GM13976 (cell line): ENCODE results near the gene PLEKHJ1.

ENCODE experiments used
- DNase-seq: peaks from one replicate; pipeline ENCODE4 v3.0.0; 2012; ENCODE audit warnings: low spot score
- in situ Hi-C: fragments of 300-500 bp; cut with MboI; formaldehyde crosslinking; loops from one replicate; pipeline ENCODE4 v1.12.0; 2022; ENCODE audit warnings: low sequenced_read_pairs, mixed read lengths, inconsistent platforms; ENCODE audit not compliant: unreplicated experiment
- TF ChIP-seq, protein P1 (sequence below): IDR thresholded peaks from 2 replicates; pipeline ENCODE4 v1.5.1; 2012; ENCODE audit warnings: borderline replicate concordance, mild to moderate bottlenecking; ENCODE audit not compliant: insufficient read depth; ENCODE audit errors: extremely low read depth, missing control alignments, control extremely low read depth

The PLEKHJ1 gene

DNA sequence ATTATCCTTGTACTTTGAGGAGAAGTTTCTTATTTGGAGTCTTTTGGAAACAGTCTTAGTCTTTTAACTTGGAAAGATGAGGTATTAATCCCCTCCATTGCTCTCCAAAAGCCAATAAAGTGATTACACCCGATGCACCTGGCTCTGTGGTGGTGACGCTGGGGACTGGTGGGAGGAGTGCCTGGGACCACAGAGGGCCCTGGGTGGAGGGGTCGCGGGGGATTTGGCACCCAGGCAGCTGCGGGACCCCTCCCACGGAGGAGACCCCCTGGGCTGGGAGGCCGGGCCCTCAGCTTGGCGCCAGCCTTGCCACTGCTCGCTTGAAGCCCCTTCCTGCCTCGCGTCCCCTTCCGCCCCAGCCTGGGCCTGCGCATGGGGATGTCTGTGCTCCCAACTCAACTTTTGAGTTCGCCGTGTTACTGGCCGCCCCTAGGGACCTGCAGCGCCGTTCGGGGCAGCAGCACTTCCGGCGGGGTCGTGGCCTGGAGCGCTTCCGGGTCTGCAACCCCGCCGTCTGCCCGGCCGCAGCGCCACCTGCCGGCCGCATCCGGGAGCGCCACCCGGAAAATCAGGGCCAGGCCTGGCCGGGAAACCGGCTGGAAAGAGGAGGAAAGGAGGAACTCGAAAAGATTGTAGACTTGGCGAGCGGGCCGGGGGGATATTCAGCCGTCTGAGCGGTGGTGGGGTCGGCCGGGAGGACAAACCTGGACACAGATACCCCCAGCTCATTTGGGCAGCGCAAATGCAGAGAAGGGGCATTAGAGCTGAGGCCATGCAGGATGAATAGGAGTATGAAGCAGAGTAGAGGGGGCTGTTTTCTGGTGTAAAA lies 37.4 kb upstream of the PLEKHJ1 start:
- TF ChIP-seq, protein P1, sequence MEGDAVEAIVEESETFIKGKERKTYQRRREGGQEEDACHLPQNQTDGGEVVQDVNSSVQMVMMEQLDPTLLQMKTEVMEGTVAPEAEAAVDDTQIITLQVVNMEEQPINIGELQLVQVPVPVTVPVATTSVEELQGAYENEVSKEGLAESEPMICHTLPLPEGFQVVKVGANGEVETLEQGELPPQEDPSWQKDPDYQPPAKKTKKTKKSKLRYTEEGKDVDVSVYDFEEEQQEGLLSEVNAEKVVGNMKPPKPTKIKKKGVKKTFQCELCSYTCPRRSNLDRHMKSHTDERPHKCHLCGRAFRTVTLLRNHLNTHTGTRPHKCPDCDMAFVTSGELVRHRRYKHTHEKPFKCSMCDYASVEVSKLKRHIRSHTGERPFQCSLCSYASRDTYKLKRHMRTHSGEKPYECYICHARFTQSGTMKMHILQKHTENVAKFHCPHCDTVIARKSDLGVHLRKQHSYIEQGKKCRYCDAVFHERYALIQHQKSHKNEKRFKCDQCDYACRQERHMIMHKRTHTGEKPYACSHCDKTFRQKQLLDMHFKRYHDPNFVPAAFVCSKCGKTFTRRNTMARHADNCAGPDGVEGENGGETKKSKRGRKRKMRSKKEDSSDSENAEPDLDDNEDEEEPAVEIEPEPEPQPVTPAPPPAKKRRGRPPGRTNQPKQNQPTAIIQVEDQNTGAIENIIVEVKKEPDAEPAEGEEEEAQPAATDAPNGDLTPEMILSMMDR: peak; percentile 99
- peak; percentile 94 for DNase-seq
- in situ Hi-C loops: no loop called here

DNA sequence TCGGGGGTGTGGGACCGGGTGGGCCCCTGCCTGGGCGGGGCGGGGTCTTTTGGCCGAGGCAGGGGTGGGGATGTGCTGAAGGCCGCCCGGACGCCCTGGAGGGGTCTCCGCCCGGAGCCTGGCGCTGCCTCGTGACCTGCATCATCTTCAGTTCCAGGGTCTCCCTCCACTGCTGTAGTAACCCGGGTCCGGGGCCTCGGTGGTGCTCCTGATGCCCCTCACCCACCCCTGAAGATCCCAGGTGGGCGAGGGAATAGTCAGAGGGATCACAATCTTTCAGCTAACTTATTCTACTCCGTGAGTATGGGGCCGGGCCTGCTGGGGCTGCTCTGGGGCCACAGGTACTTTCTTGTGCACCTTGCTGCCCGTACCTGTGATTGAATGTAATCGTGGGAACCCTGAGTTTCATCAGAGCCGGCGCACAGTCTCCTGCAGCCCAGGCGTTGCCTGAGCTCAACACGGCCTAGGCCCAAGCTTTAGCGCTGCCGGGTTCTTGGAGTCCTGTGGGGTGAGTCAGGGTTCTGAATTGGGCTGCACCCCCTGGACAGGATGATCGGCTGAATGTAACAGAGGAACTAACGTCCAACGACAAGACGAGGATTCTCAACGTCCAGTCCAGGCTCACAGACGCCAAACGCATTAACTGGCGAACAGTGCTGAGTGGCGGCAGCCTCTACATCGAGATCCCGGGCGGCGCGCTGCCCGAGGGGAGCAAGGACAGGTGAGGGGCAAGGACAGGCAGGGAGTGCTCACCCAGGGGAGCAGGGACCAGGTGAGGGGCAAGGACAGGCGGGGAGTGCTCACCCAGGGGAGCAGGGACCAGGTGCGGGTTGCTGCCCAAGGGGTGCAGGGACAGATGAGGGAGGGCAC lies 35.3 kb upstream of the PLEKHJ1 start:
- in situ Hi-C loops: no loop called here
- no peak for DNase-seq
- TF ChIP-seq, protein P1: no peak

DNA sequence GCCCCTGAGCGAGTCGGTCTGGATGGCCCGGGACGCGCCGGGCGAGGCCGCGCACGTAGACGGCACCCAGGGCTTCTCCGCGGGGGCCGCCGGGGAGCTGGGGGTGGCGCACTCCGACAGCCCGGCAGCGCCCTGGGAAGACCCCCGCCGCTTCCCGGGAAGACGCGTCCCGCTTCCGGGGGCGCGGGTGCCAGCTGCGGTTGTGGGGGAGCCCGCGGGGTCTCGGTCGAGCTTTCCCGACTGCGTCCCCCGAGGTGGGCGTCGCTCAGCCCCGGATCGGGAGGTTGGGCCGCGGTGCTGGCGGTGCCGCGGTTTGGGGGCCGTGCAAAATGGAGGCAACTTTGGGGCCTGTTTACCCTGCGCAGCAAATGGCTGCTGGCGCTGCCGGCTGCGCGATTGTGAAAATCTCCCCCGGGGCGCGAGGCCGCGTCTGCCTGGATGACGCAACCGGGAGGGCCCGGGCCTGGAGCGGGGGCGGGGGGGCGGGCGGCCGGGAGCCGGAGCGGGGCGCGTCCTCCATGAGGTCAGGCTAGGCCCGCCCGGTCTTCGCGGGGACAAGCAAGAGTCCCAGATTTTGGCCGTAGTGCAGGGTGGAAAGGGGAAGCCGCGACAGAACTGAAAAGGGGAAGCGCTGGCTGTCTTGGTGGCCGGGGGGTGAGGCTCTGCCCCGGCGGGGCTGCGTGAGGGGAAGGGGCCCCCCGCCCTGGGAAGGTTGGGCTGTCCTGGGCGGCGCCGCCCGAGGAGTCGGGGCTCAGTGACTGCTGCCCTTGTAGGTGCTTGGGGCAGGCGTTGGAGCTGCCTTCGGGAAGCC lies 34.5 kb upstream of the PLEKHJ1 start:
- in situ Hi-C loops: no loop called here
- peak; percentile 86 for DNase-seq
- TF ChIP-seq, protein P1: no peak

DNA sequence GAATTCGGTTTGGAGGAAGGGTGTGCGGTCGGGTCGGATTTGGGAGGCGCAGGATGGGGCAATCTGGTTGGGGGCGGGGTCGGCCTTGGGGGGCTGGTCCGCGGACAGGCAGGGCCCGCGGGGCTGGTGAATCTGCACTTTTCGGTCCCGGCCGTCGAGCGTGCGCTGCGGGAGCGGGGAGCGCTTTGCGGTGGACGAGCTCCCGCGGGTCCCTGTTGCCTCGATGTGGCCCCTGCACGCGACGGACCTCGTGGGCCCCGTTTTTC lies 34.0 kb upstream of the PLEKHJ1 start:
- no peak for DNase-seq
- TF ChIP-seq, protein P1: no peak
- in situ Hi-C loops: no loop called here

DNA sequence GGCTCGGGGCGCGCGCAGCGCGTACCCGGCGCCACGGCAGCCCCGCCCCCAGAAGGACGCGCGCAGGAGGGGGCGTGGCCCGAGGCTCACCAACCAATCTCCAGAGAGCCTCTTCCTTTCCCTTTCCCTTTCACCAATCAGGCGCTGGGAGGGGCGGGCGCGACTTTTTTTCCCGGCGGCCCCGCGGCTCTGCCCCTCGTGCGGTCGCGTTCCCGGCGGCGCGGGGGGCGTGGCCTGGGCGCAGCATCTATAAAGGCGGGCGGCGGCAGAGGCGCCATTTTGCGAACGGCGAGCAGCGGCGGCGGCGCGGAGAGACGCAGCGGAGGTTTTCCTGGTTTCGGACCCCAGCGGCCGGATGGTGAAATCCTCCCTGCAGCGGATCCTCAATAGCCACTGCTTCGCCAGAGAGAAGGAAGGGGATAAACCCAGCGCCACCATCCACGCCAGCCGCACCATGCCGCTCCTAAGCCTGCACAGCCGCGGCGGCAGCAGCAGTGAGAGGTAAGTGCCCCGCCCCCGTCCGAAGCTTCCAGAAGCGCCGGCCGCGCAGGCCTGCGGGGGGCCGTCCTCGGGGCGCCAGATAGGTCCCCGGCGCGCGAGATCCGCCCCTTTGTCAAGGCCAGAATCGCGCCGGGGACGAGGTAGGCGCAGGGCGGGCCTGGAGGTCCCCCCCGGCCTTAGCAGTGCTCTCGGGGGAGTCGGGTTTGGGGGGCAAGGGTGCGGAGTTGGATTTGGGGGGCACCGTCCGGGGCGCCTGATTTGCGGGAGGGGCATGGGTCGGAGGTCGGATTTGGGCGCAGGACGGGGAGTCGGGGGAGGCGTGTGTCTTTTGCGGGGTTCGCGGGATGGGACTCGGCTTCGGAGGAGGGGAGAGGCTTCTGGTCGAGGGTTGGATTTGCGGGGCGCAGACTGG lies 33.4 kb upstream of the PLEKHJ1 start:
- TF ChIP-seq, protein P1: no peak
- DNase-seq: peak; percentile 100
- in situ Hi-C loops: no loop called here
